Prostate gland (tissue), 2 donors: ENCODE measurements around the gene ATP5F1D. TPM values are rescaled to one million over a fixed set of nuclear protein-coding genes. Genes with fewer than 3 reads are reported as not detected.

ENCODE experiments used
- DNase-seq: peaks from one replicate; pipeline ENCODE4 v3.0.0-alpha.2; 2019; ENCODE audit warnings: low spot score
- H3K27ac ChIP-seq, 2 donors: fragments of 200-600 bp; sonication (generic); 2 replicates each; pipeline ENCODE4 v1.5.1; 2017 to 2019
- H3K27me3 ChIP-seq: fragments of 200-600 bp; sonication (generic); replicated peaks from 2 replicates; pipeline ENCODE4 v1.5.1; 2019; ENCODE audit not compliant: insufficient read depth
- H3K36me3 ChIP-seq, 2 donors: fragments of 200-600 bp; sonication (generic); 1 replicate in 1 of 2; 2 replicates in 1 of 2; pipeline versions ENCODE4 v1.5.1 to v1.8.1; 2017 to 2019
- H3K4me1 ChIP-seq: fragments of 200-600 bp; sonication (generic); replicated peaks from 2 replicates; pipeline ENCODE4 v1.5.1; 2019
- H3K4me3 ChIP-seq, 2 donors: fragments of 200-600 bp; sonication (generic); 2 replicates each; pipeline ENCODE4 v1.5.1; 2017 to 2019
- H3K9me3 ChIP-seq: fragments of 200-600 bp; sonication (generic); 2 replicates; pipeline ENCODE4 v1.5.1; 2017
- POLR2A ChIP-seq: fragments of 450-650 bp; IDR thresholded peaks from one replicate; pipeline ENCODE4 v1.6.1; 2016; ENCODE audit warnings: antibody characterized with exemption, mild to moderate bottlenecking
- POLR2AphosphoS5 ChIP-seq: sonication (generic); formaldehyde crosslinking; IDR thresholded peaks from one replicate; pipeline ENCODE4 v1.6.1; 2017; ENCODE audit warnings: antibody characterized with exemption
- WGBS: methylation state at CpG from one replicate; pipeline ENCODE4 v1.1.5; 2018; 5-methylcytosine and 5-hydroxymethylcytosine counted together
- intact Hi-C: fragments of 100-400 bp; cut with DNase I; formaldehyde crosslinking; loops from one replicate; pipeline ENCODE4 v1.14.2; 2022
- total RNA-seq, 2 donors: library from RNA; depleted of rRNA; stranded (reverse); fragments of >200 nt; gene quantifications; one replicate each; pipeline ENCODE4 v1.1.0, GENCODE V29; 2016
- TF ChIP-seq, protein P1 (sequence below), 4 experiments: fragments of 200-600 bp in 2 of 4; fragments of 450-650 bp in 2 of 4; sonication (generic) in 2 of 4; IDR thresholded peaks; 1 replicate in 3 of 4; 2 replicates in 1 of 4; pipeline ENCODE4 v1.5.1; 2016 to 2019; ENCODE audit warnings: antibody characterized with exemption in 4 of 4, mild to moderate bottlenecking in 2 of 4, moderate library complexity in 2 of 4

ATP5F1D gene
- total RNA-seq, 2 donors from 2014 or later = 109 to 151 TPM

DNA sequence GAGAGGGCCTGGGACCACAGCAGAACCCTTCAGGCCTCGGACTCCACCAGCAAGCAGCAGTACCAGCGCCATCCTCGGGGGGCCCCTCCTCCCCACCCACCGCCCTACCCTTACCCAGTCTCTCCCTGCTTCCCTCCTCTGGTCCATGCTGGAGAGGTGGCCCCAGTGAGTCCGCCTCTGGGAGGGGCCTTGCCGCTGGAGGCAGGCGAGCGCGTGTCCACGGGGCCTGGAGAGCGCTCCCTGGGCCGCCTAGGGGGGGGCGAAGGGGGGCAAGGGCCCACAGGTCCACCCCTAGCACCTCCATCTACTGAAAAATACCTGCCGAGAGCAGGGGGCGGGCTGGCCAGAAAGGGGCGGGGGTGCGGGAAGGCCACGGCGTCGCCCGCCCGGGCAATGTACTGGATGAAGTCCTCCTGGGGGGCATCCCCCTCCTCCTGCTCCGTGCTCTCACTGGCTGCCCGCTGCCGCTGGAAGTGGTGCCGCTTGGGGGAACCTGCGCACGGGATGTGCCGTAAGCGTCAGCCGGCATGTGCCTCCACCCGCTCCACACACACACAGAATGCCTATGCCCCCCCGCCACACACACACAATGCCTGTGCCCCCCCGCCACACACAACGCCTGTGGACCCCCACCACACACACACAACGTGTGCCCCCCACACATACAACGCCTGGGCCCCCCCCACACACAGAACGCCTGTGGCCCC, 10.6 kb upstream of the ATP5F1D start:
- Histone ChIP-seq H3K27me3 (no peaks in the 10 kb centered on the region), H3K4me3 (no peak overlapping the region), H3K27ac (no peak overlapping the region), H3K9me3 (no peaks in the 10 kb centered on the region), H3K4me1 (no peaks in the 10 kb centered on the region), H3K36me3 (peaks cover 0 to 10% of the 10 kb centered on the region in 2 donors)
- intact Hi-C loops = no loop called here
- WGBS = 78% methylated on average over 35 of the region's 38 CpGs
- no peak for DNase-seq
- no peak for TF ChIP-seq POLR2A
- TF ChIP-seq, protein P1, sequence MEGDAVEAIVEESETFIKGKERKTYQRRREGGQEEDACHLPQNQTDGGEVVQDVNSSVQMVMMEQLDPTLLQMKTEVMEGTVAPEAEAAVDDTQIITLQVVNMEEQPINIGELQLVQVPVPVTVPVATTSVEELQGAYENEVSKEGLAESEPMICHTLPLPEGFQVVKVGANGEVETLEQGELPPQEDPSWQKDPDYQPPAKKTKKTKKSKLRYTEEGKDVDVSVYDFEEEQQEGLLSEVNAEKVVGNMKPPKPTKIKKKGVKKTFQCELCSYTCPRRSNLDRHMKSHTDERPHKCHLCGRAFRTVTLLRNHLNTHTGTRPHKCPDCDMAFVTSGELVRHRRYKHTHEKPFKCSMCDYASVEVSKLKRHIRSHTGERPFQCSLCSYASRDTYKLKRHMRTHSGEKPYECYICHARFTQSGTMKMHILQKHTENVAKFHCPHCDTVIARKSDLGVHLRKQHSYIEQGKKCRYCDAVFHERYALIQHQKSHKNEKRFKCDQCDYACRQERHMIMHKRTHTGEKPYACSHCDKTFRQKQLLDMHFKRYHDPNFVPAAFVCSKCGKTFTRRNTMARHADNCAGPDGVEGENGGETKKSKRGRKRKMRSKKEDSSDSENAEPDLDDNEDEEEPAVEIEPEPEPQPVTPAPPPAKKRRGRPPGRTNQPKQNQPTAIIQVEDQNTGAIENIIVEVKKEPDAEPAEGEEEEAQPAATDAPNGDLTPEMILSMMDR (IDR thresholded peaks at IDR 0.05) = no peak
- TF ChIP-seq POLR2AphosphoS5 = no peak

DNA sequence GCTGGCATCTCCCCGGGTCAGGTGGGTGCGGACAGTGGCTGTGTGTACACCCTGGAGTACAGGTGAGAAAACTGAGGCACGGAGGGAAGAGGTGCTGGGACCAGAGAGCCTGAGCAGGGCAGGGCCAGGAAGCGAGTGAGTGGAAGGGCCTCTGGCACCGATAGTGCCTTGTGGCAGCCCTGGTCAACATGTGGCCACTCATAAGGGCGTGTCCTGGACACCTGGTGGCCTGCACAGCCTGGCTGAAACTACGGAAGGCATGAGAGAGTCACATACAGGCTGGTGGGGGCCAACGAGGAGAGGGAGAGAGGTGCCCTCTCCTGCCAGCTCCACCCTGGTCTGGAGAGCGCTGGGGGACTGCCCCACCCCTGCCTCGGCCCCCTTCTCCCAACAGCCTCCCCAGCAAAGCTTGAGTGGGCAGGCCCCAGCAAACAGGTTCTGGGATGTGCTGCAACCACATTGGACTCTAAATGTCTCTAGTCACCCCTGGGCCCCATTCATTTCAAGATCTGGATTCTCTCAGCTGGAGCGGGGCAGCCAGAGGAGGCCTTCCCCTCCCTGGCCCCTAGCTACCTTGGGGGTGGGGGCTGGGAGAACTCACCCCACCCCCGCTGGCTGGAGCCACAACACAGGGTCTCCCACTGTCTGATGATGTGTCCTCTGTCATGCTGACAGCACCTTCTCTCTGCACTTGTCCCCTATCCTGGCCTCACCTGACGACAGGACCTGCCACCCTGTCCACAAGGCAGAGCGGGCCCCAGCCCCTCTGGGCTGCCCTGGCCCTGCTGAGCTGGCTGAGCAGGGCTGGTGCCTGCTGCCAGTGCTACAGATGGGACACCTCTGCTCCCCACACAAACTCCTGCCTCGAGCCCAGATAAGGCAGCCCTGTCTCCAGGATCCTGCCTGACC, 9.6 kb upstream of the ATP5F1D start:
- H3K36me3 ChIP-seq = peaks cover 0 to 2% of the 10 kb centered on the region in 2 donors
- H3K4me3 ChIP-seq = no peak overlapping the region
- WGBS = 78% methylated on average over 15 of the region's 15 CpGs
- DNase-seq = no peak
- H3K27ac ChIP-seq = no peak overlapping the region
- intact Hi-C loops = no loop called here
- no peaks in the 10 kb centered on the region for H3K9me3 ChIP-seq
- TF ChIP-seq POLR2A = no peak
- TF ChIP-seq, protein P1 (IDR thresholded peaks at IDR 0.05) = no peak
- TF ChIP-seq POLR2AphosphoS5 = no peak
- no peaks in the 10 kb centered on the region for H3K27me3 ChIP-seq
- H3K4me1 ChIP-seq = peaks cover 2% of the 10 kb centered on the region

DNA sequence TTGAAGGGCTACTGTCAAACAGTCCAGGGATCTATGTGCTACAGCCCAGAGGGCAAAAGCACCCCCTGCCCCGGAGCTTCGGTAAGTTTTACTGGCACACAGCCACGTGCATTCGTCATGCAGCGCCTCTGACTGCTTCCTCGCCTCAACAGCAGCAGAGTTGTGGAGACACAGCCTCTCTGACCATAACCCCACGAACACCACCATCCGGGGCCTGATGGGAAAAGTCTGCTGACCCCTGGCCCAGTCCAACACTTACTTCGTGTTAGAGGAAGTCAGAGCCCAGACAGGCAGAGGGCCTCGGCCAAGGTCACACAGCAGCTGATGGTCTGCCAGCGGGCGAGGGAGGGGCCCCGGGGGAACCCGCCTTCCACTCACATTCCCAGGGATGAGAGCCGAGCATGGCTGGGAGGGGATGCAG, 8.9 kb upstream of the ATP5F1D start:
- no peaks in the 10 kb centered on the region for H3K36me3 ChIP-seq
- intact Hi-C loops = no loop called here
- no peak for DNase-seq
- H3K4me1 ChIP-seq = peaks cover 6% of the 10 kb centered on the region
- TF ChIP-seq, protein P1 (IDR thresholded peaks at IDR 0.05) = no peak
- TF ChIP-seq POLR2AphosphoS5 (no peak), POLR2A (no peak)
- no peaks in the 10 kb centered on the region for H3K9me3 ChIP-seq
- WGBS = 38% methylated on average over 15 of the region's 15 CpGs
- H3K4me3 ChIP-seq = no peak overlapping the region
- no peaks in the 10 kb centered on the region for H3K27me3 ChIP-seq
- H3K27ac ChIP-seq = no peak overlapping the region

DNA sequence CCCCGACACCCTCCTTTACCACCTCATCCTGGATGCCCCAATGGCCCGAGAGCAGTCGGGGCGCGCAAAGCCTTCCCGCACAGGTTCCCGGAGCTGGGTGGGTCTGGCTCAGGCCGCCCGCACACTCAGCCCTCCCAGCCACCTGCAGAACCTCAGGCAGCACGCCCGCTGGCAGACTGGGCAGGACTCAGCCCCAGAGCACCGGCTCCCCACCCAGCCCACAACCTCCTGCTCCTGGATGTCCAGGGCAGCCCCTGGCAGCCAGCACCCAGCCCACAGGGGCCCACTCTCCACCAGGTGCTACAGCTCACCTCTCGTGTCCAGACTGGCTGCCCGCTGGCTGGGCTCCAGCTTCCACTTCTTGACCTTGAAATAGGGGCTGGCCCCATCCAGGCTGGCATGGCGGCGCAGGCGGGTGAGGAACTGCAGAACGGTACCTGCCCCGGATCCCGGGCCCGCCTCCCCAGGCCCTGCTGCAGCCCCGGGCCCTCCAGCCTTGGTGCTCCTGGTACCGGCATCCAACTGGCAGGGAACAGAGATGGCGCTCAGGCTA, 8.4 kb upstream of the ATP5F1D start:
- Histone ChIP-seq H3K4me1 (peaks cover 6% of the 10 kb centered on the region), H3K27ac (no peak overlapping the region)
- 88% methylated on average over 16 of the region's 24 CpGs for WGBS

More for the DNA sequence above, 8.4 kb upstream of the ATP5F1D start:
- intact Hi-C loops = no loop called here
- Histone ChIP-seq H3K36me3 (no peaks in the 10 kb centered on the region), H3K4me3 (no peak overlapping the region), H3K27me3 (no peaks in the 10 kb centered on the region), H3K9me3 (no peaks in the 10 kb centered on the region)
- DNase-seq = no peak
- TF ChIP-seq POLR2AphosphoS5 (no peak), POLR2A (no peak)
